ENCODE data around the gene DNAJB8. TPM values are rescaled to one million over a fixed set of nuclear protein-coding genes. Genes with fewer than 3 reads are reported as not detected.

DNAJB8 gene
- total and polyA plus RNA-seq, 2 experiments from 2014 or later, result not detected

DNA sequence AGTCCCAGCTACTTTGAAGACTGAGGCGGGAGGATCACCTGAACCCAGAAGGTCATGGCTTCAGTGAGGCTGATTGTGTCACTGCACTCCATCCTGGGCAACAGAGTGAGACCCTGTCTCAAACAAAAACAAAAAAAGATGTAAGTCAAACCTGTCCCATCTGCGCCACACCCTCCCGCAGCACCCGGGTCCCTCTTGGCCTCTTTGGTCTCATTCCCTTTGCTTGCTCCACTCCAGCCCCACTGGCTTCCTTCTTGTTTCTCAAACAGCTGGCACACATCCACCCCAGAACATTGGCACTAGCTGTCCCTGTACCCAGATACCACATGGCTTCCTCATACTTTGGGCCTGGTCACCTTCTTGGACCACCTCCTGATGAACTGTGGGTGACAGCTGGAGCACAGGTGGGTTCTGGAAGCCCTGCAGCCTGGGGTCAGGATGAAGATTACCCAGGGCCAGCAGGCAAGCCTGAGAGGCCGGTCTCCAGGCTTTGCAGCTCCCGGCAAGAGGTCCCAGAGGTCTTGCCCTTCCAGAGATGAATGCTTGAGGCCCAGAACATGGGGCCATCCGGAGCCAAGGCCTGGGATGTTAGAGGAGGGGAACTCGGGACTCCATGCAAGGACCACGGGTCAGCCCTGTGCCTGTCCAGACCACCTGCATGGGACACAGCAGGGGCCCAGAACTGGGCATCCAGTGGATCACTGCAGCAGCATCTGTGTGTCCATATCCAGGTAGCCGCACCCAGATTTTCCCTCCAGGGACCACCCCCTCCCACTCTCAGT, 37.3 kb upstream of the DNAJB8 start:
- Histone ChIP-seq H3K4me1 (ENCODE audit: insufficient read depth) (no peaks in the 10 kb centered on the region), H2AFZ (no peak overlapping the region), H3K9me3 (ENCODE audit: low read depth) (no peaks in the 10 kb centered on the region), H3K79me2 (no peaks in the 10 kb centered on the region), H3K9me2 (replicated peaks; ENCODE audit: insufficient read depth) (no peaks in the 10 kb centered on the region), H3K36me3 (replicated peaks; ENCODE audit: insufficient read depth, low read depth) (no peaks in the 10 kb centered on the region), H3K27ac (no peak overlapping the region), H3K4me2 (no peak overlapping the region), H3K4me3 (no peak overlapping the region), H3K27me3 (peaks cover 25% of the 10 kb centered on the region), H4K20me1 (ENCODE audit: insufficient read depth, poor library complexity, severe bottlenecking) (no peaks in the 10 kb centered on the region)
- WGBS (ENCODE audit: low lambda C conversion rate, missing lambda C conversion rate), result 92% methylated on average over 10 of the region's 10 CpGs
- TF ChIP-seq, protein P1, sequence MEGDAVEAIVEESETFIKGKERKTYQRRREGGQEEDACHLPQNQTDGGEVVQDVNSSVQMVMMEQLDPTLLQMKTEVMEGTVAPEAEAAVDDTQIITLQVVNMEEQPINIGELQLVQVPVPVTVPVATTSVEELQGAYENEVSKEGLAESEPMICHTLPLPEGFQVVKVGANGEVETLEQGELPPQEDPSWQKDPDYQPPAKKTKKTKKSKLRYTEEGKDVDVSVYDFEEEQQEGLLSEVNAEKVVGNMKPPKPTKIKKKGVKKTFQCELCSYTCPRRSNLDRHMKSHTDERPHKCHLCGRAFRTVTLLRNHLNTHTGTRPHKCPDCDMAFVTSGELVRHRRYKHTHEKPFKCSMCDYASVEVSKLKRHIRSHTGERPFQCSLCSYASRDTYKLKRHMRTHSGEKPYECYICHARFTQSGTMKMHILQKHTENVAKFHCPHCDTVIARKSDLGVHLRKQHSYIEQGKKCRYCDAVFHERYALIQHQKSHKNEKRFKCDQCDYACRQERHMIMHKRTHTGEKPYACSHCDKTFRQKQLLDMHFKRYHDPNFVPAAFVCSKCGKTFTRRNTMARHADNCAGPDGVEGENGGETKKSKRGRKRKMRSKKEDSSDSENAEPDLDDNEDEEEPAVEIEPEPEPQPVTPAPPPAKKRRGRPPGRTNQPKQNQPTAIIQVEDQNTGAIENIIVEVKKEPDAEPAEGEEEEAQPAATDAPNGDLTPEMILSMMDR (IDR thresholded peaks at IDR 0.05; ENCODE audit: poor library complexity), result no peak
- TF ChIP-seq EZH2phosphoT487 (IDR thresholded peaks at IDR 0.05; ENCODE audit: low read depth, severe bottlenecking, unreplicated experiment), result no peak
- TF ChIP-seq EZH2 (IDR thresholded peaks at IDR 0.05; ENCODE audit: borderline replicate concordance), result no peak
- no peak for DNase-seq (ENCODE audit: low spot score)

DNA sequence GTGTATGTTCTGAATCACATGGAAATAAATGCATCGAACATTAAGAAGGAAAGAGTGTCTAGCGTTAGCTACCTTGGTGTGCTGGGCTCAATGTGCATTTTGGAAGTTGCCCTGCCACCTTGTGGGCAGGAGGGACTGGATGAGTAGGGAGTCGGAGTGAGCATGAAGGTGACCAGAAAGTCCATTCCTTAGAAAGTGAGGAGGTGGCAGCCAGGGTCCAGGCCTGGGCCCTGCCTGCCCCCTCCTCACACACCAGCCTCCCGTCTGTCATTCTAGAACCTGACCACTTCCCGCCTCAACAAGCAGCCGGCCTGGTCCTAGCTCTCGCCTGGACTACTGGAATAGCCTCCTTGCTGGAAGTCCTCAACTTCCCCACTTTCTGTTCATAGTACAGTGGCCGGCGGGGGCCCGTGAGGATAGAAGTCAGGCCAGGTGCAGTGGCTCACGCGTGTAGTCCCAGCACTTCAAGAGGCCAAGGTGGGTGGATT, 36.5 kb upstream of the DNAJB8 start:
- Histone ChIP-seq H2AFZ (no peak overlapping the region), H3K4me2 (no peak overlapping the region), H3K36me3 (replicated peaks; ENCODE audit: insufficient read depth, low read depth) (no peaks in the 10 kb centered on the region), H3K4me1 (ENCODE audit: insufficient read depth) (no peaks in the 10 kb centered on the region), H3K79me2 (no peaks in the 10 kb centered on the region), H3K9me2 (replicated peaks; ENCODE audit: insufficient read depth) (no peaks in the 10 kb centered on the region), H3K9me3 (ENCODE audit: low read depth) (no peaks in the 10 kb centered on the region), H3K27ac (no peak overlapping the region), H3K27me3 (peaks cover 27% of the 10 kb centered on the region), H4K20me1 (ENCODE audit: insufficient read depth, poor library complexity, severe bottlenecking) (no peaks in the 10 kb centered on the region), H3K4me3 (no peak overlapping the region)
- DNase-seq (ENCODE audit: low spot score), result no peak
- TF ChIP-seq, protein P1 (IDR thresholded peaks at IDR 0.05; ENCODE audit: poor library complexity), result no peak
- TF ChIP-seq EZH2 (IDR thresholded peaks at IDR 0.05; ENCODE audit: borderline replicate concordance) (no peak), EZH2phosphoT487 (IDR thresholded peaks at IDR 0.05; ENCODE audit: low read depth, severe bottlenecking, unreplicated experiment) (no peak)
- 84% methylated on average over 12 of the region's 12 CpGs for WGBS (ENCODE audit: low lambda C conversion rate, missing lambda C conversion rate)

DNA sequence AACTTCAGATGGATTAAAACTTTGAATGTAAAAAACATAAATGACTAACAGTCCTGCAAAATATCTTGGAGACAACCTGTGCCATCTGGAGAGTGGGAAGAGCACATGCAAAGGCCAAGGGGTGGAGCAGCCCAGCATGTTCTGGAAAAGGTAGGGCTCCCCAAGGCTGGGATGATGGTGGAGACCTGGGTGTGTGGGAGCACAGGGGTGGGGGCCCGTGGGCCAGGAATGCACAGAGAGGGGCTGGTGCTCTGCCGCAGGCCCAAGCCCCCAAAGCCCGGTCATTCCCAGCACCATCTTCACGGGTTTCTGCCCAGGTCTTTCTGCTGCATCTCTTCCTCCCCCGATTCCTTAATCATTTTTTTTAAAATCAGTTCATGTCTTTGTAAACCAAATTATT, 36.0 kb upstream of the DNAJB8 start:
- H3K9me3 ChIP-seq (ENCODE audit: low read depth), result no peaks in the 10 kb centered on the region
- peaks cover 24% of the 10 kb centered on the region for H3K27me3 ChIP-seq
- H3K4me1 ChIP-seq (ENCODE audit: insufficient read depth), result no peaks in the 10 kb centered on the region
- H3K27ac ChIP-seq, result no peak overlapping the region
- no peak overlapping the region for H2AFZ ChIP-seq
- no peak overlapping the region for H3K4me3 ChIP-seq
- H3K79me2 ChIP-seq, result no peaks in the 10 kb centered on the region
- no peaks in the 10 kb centered on the region for H3K9me2 ChIP-seq (replicated peaks; ENCODE audit: insufficient read depth)
- no peaks in the 10 kb centered on the region for H3K36me3 ChIP-seq (replicated peaks; ENCODE audit: insufficient read depth, low read depth)
- no peak for DNase-seq (ENCODE audit: low spot score)
- no peak overlapping the region for H3K4me2 ChIP-seq
- no peak for TF ChIP-seq EZH2 (IDR thresholded peaks at IDR 0.05; ENCODE audit: borderline replicate concordance)
- H4K20me1 ChIP-seq (ENCODE audit: insufficient read depth, poor library complexity, severe bottlenecking), result no peaks in the 10 kb centered on the region
- WGBS (ENCODE audit: low lambda C conversion rate, missing lambda C conversion rate), result 89% methylated on average over 5 of the region's 5 CpGs

DNA sequence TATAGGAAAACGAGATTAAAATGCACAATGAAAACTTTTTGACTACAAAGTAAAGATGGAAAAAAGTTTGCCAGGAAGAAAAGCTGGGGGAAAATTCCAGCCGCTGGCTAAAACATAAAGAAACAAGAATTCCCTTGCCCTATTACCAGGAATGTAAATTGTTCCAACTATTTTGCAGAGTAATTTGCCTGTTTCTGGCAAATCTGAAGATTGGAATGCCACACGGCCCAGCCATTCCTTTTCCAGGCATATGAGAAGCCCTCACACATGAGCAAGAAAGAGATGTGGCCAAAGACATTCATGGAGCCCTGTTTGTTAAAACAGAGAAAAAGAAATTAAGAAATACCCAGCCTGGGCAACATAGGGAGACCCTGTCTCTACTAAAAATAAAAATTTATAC, 34.7 kb upstream of the DNAJB8 start:
- no peak for TF ChIP-seq EZH2phosphoT487 (IDR thresholded peaks at IDR 0.05; ENCODE audit: low read depth, severe bottlenecking, unreplicated experiment)
- TF ChIP-seq, protein P1 (IDR thresholded peaks at IDR 0.05; ENCODE audit: poor library complexity), result no peak
- TF ChIP-seq EZH2 (IDR thresholded peaks at IDR 0.05; ENCODE audit: borderline replicate concordance), result no peak
- 74% methylated on average over 3 of the region's 3 CpGs for WGBS (ENCODE audit: low lambda C conversion rate, missing lambda C conversion rate)
- no peak overlapping the region for H3K4me3 ChIP-seq
- no peaks in the 10 kb centered on the region for H3K9me2 ChIP-seq (replicated peaks; ENCODE audit: insufficient read depth)
- DNase-seq (ENCODE audit: low spot score), result no peak
- H3K4me1 ChIP-seq (ENCODE audit: insufficient read depth), result no peaks in the 10 kb centered on the region
- no peaks in the 10 kb centered on the region for H4K20me1 ChIP-seq (ENCODE audit: insufficient read depth, poor library complexity, severe bottlenecking)
- H3K9me3 ChIP-seq (ENCODE audit: low read depth), result no peaks in the 10 kb centered on the region
- no peaks in the 10 kb centered on the region for H3K79me2 ChIP-seq
- H3K27ac ChIP-seq, result no peak overlapping the region
- H3K4me2 ChIP-seq, result no peak overlapping the region
- H2AFZ ChIP-seq, result no peak overlapping the region
- no peaks in the 10 kb centered on the region for H3K36me3 ChIP-seq (replicated peaks; ENCODE audit: insufficient read depth, low read depth)
- peaks cover 35% of the 10 kb centered on the region for H3K27me3 ChIP-seq

Measured in hepatocyte (in vitro differentiated cells).